ENCODE results near the gene DDI2.
"Not testable (repeated sequence)": the region's sequence is repeated elsewhere in the genome, so short reads cannot be mapped to it uniquely, and the experiment has no call there.

DDI2 gene

GRCh38 chr1:15637826-15638225 lies 20.6 kb downstream of the DDI2 start:
- DNase-seq, result no peak

GRCh38 chr1:15639262-15639661 lies 22.0 kb downstream of the DDI2 start:
- DNase-seq, result no peak

GRCh38 chr1:15639931-15640330 lies 22.7 kb downstream of the DDI2 start:
- no peak for DNase-seq

GRCh38 chr1:15640667-15641066 lies 23.4 kb downstream of the DDI2 start:
- no peak for DNase-seq

GRCh38 chr1:15649937-15650336 lies 32.7 kb downstream of the DDI2 start:
- no peak for DNase-seq

- no peak for DNase-seq
These were observed 33.2 kb downstream of the DDI2 start for GRCh38 chr1:15650433-15650832.

GRCh38 chr1:15652130-15652529 lies 34.9 kb downstream of the DDI2 start:
- DNase-seq, result not testable (repeated sequence)

GRCh38 chr1:15654091-15654690 lies 36.9 kb downstream of the DDI2 start:
- no peak for DNase-seq

GRCh38 chr1:15656464-15656863 lies 39.2 kb downstream of the DDI2 start:
- no peak for DNase-seq

GRCh38 chr1:15657021-15657420 lies 39.8 kb downstream of the DDI2 start:
- DNase-seq, result no peak

GRCh38 chr1:15660151-15660550 lies 42.9 kb downstream of the DDI2 start:
- no peak for DNase-seq

- no peak for DNase-seq
These were observed 45.2 kb downstream of the DDI2 start for GRCh38 chr1:15662477-15662876.

GRCh38 chr1:15663925-15664324 lies 46.7 kb downstream of the DDI2 start:
- no peak for DNase-seq

- DNase-seq, result no peak
These were observed 50.1 kb downstream of the DDI2 start for GRCh38 chr1:15667362-15667761.

- no peak for DNase-seq
These were observed 51.0 kb downstream of the DDI2 start for GRCh38 chr1:15668089-15668754.

- DNase-seq, result no peak
These were observed 51.8 kb downstream of the DDI2 start for GRCh38 chr1:15669074-15669473.

- DNase-seq, result no peak
These were observed 52.6 kb downstream of the DDI2 start for GRCh38 chr1:15669864-15670263.

- no peak for DNase-seq
These were observed 54.2 kb downstream of the DDI2 start for GRCh38 chr1:15671430-15671829.

- DNase-seq, result no peak
These were observed 57.3 kb downstream of the DDI2 start for GRCh38 chr1:15674386-15675159.

GRCh38 chr1:15676010-15676409 lies 58.8 kb downstream of the DDI2 start:
- no peak for DNase-seq

- no peak for DNase-seq
These were observed 59.7 kb downstream of the DDI2 start for GRCh38 chr1:15676688-15677661.

- DNase-seq, result no peak
These were observed 61.3 kb downstream of the DDI2 start for GRCh38 chr1:15678578-15678977.

GRCh38 chr1:15680131-15680530 lies 62.9 kb downstream of the DDI2 start:
- DNase-seq, result no peak
